K562 (cell line): Measurements from ENCODE around the gene APLP1. TPM values are rescaled to one million over a fixed set of nuclear protein-coding genes. Genes with fewer than 3 reads are reported as not detected.

Source experiments
- ATAC-seq: fragments of 200-7000 bp; cut with Tn5 transposase; 3 replicates; pipeline ENCODE4 v1.9.1; 2020; ENCODE audit warnings: moderate library complexity
- BruUV-seq: library from RNA; stranded (reverse); fragments of 400-500 nt; replicated peaks from 2 replicates; lab custom pipeline; 2021; lab: Mats Ljungman, UMichigan
- CTCF ChIA-PET: fragments of 300-600 bp; formaldehyde crosslinking; extraction: SDS; loops from one replicate; lab custom pipeline; 2021; ENCODE audit warnings: low intra/inter-chr PET ratio; lab: Yijun Ruan, JAX
- POLR2A ChIA-PET: fragments of 300-600, 350-650 bp; sonication (Branson Sonifier 250); formaldehyde crosslinking; extraction: SDS; loops from one replicate; lab custom pipeline; 2021; ENCODE audit warnings: antibody characterized with exemption, inconsistent platforms; lab: Yijun Ruan, JAX
- DNase-seq, 4 experiments: peaks; one replicate each; pipeline versions ENCODE4 v3.0.0 to v3.0.0-alpha.2; 2011 to 2018; ENCODE audit warnings: low spot score in 3 of 4, mixed read lengths in 3 of 4; ENCODE audit errors: extremely low read depth in 1 of 4
- FAIRE-seq: peaks from 2 replicates; lab custom pipeline; 2011; peaks lifted over from hg19 to GRCh38; lab: Jason Lieb, UNC
- H2AFZ ChIP-seq: 2 replicates; pipeline ENCODE4 v1.6.0; 2011; ENCODE audit warnings: low read depth, low read length, control low read depth, inconsistent platforms
- H3K27ac ChIP-seq: fragments of 200-600 bp; 3 replicates; pipeline ENCODE4 v1.8.0; 2011; ENCODE audit warnings: low read depth, mild to moderate bottlenecking, control low read depth, inconsistent platforms, low read length, moderate library complexity, mixed read lengths; ENCODE audit errors: extremely low read depth
- H3K27me3 ChIP-seq, 2 experiments: fragments of 300-600 bp in 1 of 2; 2 replicates in 1 of 2; 3 replicates in 1 of 2; pipeline versions ENCODE4 v1.6.0 to v1.8.0; 2011; ENCODE audit warnings: inconsistent platforms in 2 of 2, low read length in 2 of 2, mild to moderate bottlenecking in 1 of 2, mixed read lengths in 1 of 2, moderate library complexity in 1 of 2; ENCODE audit not compliant: control insufficient read depth in 2 of 2, insufficient read depth in 2 of 2
- H3K36me3 ChIP-seq: fragments of 300-600 bp; 3 replicates; pipeline ENCODE4 v1.8.0; 2011; ENCODE audit warnings: mild to moderate bottlenecking, low read length, inconsistent platforms; ENCODE audit not compliant: control insufficient read depth, insufficient read depth
- H3K4me1 ChIP-seq, 2 experiments: fragments of 200-600 bp in 1 of 2; replicated peaks in 1 of 2; 2 replicates in 1 of 2; 3 replicates in 1 of 2; pipeline versions ENCODE4 v1.5.1 to v1.8.0; 2011; ENCODE audit warnings: inconsistent platforms in 2 of 2, low read length in 2 of 2, mild to moderate bottlenecking in 1 of 2, mixed read lengths in 1 of 2, moderate library complexity in 1 of 2; ENCODE audit not compliant: control insufficient read depth in 2 of 2, insufficient read depth in 2 of 2
- H3K4me2 ChIP-seq: 2 replicates; pipeline ENCODE4 v1.6.1; 2011; ENCODE audit warnings: low read length, control low read depth, inconsistent platforms, mixed read lengths; ENCODE audit not compliant: insufficient read depth
- H3K4me3 ChIP-seq: fragments of 200-600 bp; sonication (generic), shearing (Covaris generic); 2 replicates; pipeline ENCODE4 v1.5.1; 2016; ENCODE audit warnings: control low read depth, inconsistent platforms
- H3K79me2 ChIP-seq: fragments of 200-600 bp; 3 replicates; pipeline ENCODE4 v1.8.0; 2011; ENCODE audit warnings: low read length, inconsistent platforms; ENCODE audit not compliant: control insufficient read depth, insufficient read depth
- H3K9ac ChIP-seq, 2 experiments: 2 replicates each; pipeline versions ENCODE4 v1.6.0 to v1.6.1; 2011; ENCODE audit warnings: low read depth in 2 of 2, low read length in 2 of 2, control low read depth in 1 of 2, inconsistent platforms in 1 of 2, mild to moderate bottlenecking in 1 of 2, mixed read lengths in 1 of 2; ENCODE audit not compliant: insufficient read depth in 1 of 2
- H3K9me1 ChIP-seq: one replicate; pipeline ENCODE4 v1.6.0; 2011; ENCODE audit warnings: inconsistent platforms, mild to moderate bottlenecking, low read length, moderate library complexity; ENCODE audit not compliant: control insufficient read depth, insufficient read depth
- H3K9me3 ChIP-seq: replicated peaks from 2 replicates; pipeline ENCODE4 v1.5.1; 2011; ENCODE audit warnings: low read depth, low read length, inconsistent platforms; ENCODE audit not compliant: control insufficient read depth, insufficient read depth
- H4K20me1 ChIP-seq: replicated peaks from 2 replicates; pipeline ENCODE4 v1.6.1; 2011; ENCODE audit warnings: low read length, inconsistent platforms, mixed read lengths; ENCODE audit not compliant: control insufficient read depth, insufficient read depth
- ATF7 ChIP-seq: fragments of 450-650 bp; IDR thresholded peaks from 2 replicates; pipeline ENCODE4 v1.7.1; 2014; ENCODE audit warnings: mild to moderate bottlenecking, moderate library complexity
- BHLHE40 ChIP-seq: IDR thresholded peaks from 2 replicates; pipeline ENCODE4 v1.6.1; 2011; ENCODE audit warnings: low read length, improper control_type of control experiment
- CTCF ChIP-seq, 3 experiments: IDR thresholded peaks in 2 of 3; conservative IDR thresholded peaks in 1 of 3; 2 replicates each; pipeline ENCODE4 v1.5.1; 2011 to 2012; ENCODE audit warnings: low read length in 3 of 3, mild to moderate bottlenecking in 3 of 3, control low read depth in 2 of 3, improper control_type of control experiment in 1 of 3, inconsistent platforms in 1 of 3, low read depth in 1 of 3, mixed read lengths in 1 of 3, moderate library complexity in 1 of 3; ENCODE audit not compliant: insufficient read depth in 2 of 3
- DLX4 ChIP-seq: fragments of 250-450 bp; sonication (Bioruptor Pico); IDR thresholded peaks from 2 replicates; pipeline ENCODE4 v1.6.1; 2021; ENCODE audit warnings: mild to moderate bottlenecking
- EZH2 ChIP-seq: IDR thresholded peaks from 2 replicates; pipeline ENCODE4 v1.6.1; 2012; ENCODE audit warnings: low read depth, mild to moderate bottlenecking, inconsistent platforms, low read length, borderline replicate concordance
- FOXK1 ChIP-seq: sonication (generic); formaldehyde crosslinking; IDR thresholded peaks from 2 replicates; pipeline ENCODE4 v1.8.0; 2022; ENCODE audit warnings: missing genetic modification reagents, mild to moderate bottlenecking, borderline replicate concordance
- GABPA ChIP-seq: fragments of 200-800 bp; sonication (Bioruptor generic); conservative IDR thresholded peaks from 2 replicates; pipeline ENCODE4 v1.6.1; 2016; ENCODE audit warnings: low read depth, missing genetic modification characterization, missing compliant biosample characterization
- HNRNPH1 ChIP-seq: fragments of 200-400 bp; formaldehyde crosslinking; optimal IDR thresholded peaks from 2 replicates; pipeline ENCODE3; 2017; ENCODE audit warnings: low read depth, mild to moderate bottlenecking, low read length, moderate library complexity
- PCBP1 ChIP-seq: fragments of 200-400 bp; formaldehyde crosslinking; IDR thresholded peaks from 2 replicates; pipeline ENCODE4 v1.6.1; 2018; ENCODE audit warnings: mild to moderate bottlenecking, low read depth, low read length; ENCODE audit not compliant: poor library complexity, severe bottlenecking
- POLR3G ChIP-seq: IDR thresholded peaks from 2 replicates; pipeline ENCODE4 v1.6.1; 2011; ENCODE audit not compliant: insufficient read length, insufficient replicate concordance; ENCODE audit errors: extremely low read depth
- SMARCC2 ChIP-seq: fragments of 450-650 bp; IDR thresholded peaks from 2 replicates; pipeline ENCODE4 v1.6.1; 2017; ENCODE audit warnings: antibody characterized with exemption, moderate library complexity, mild to moderate bottlenecking, low read depth
- ZFX ChIP-seq: sonication (generic); formaldehyde crosslinking; IDR thresholded peaks from 2 replicates; pipeline ENCODE4 v1.8.0; 2022; ENCODE audit warnings: mild to moderate bottlenecking, missing genetic modification reagents, moderate library complexity
- ZNF583 ChIP-seq: fragments of 250-450 bp; sonication (Bioruptor Pico); IDR thresholded peaks from 2 replicates; pipeline ENCODE4 v1.4.0; 2020
- ZNF592 ChIP-seq: fragments of 450-650 bp; IDR thresholded peaks from 2 replicates; pipeline ENCODE4 v1.6.1; 2017; ENCODE audit warnings: antibody characterized with exemption, mild to moderate bottlenecking
- ZNF830 ChIP-seq: fragments of 250-450 bp; sonication (Bioruptor Pico); IDR thresholded peaks from 2 replicates; pipeline ENCODE4 v1.5.0; 2021; ENCODE audit warnings: mild to moderate bottlenecking
- ZZZ3 ChIP-seq: fragments of 450-650 bp; IDR thresholded peaks from 2 replicates; pipeline ENCODE4 v1.6.1; 2016; ENCODE audit warnings: antibody characterized with exemption, mild to moderate bottlenecking, moderate library complexity
- WGBS: fragments of 100-300 bp; shearing (Covaris generic); methylation state at CpG from one replicate; pipeline ENCODE4 v1.1.6; 2016; ENCODE audit warnings: low coverage, mixed read lengths; ENCODE audit not compliant: insufficient coverage; ENCODE audit errors: missing lambda C conversion rate; 5-methylcytosine and 5-hydroxymethylcytosine counted together
- in situ Hi-C: fragments of 300-500 bp; cut with MboI; formaldehyde crosslinking; loops from 4 replicates; pipeline ENCODE4 v1.15.0; 2018; ENCODE audit warnings: inconsistent platforms, mixed read lengths
- intact Hi-C: fragments of 100-400 bp; cut with micrococcal nuclease; formaldehyde crosslinking; loops from 2 replicates; pipeline ENCODE4 v1.14.2; 2022
- polyA plus RNA-seq, 8 experiments: library from polyadenylated mRNA; depleted of rRNA in 4 of 8; stranded (reverse) in 5 of 8; unstranded in 3 of 8; fragments of >200 nt; fragmentation: Nextera tagmentation in 2 of 8; fragmentation: Illumina TruSeq in 1 of 8; extraction: Ambion mirVana in 2 of 8; extraction: Trizol in 1 of 8; gene quantifications; 2 replicates each; pipeline versions ENCODE4 v1.2.1 to v1.2.3, GENCODE V29; 2011 to 2014; ENCODE audit warnings: inconsistent platforms in 1 of 8, missing spikeins in 1 of 8
- total RNA-seq, 7 experiments: library from RNA; depleted of rRNA in 6 of 7; stranded (reverse); fragments of >200 nt in 6 of 7; fragmentation: Illumina TruSeq in 2 of 7; extraction: Trizol in 2 of 7; gene quantifications; 2 replicates each; pipeline versions ENCODE4 v1.2.1 to v1.2.3, GENCODE V29; 2011 to 2021; ENCODE audit warnings: low replicate concordance in 1 of 7
- TF ChIP-seq, protein P1 (sequence below): fragments of 250-450 bp; sonication (Bioruptor Pico); IDR thresholded peaks from 2 replicates; pipeline ENCODE4 v1.8.0; 2021; ENCODE audit warnings: borderline replicate concordance, mild to moderate bottlenecking, moderate library complexity; ENCODE audit not compliant: poor library complexity, severe bottlenecking

Gene APLP1
- total and polyA plus RNA-seq, 9 of the 15 experiments (the other 6 are each of a cell fraction or from before 2014, with no cell fraction given) = 0.69 to 9.9 (median 4.7) TPM

- no peak overlapping the region for H3K4me2 ChIP-seq
- in situ Hi-C loops = no loop called here
- H3K4me3 ChIP-seq = no peak overlapping the region
- no peak overlapping the region for H2AFZ ChIP-seq
- H4K20me1 ChIP-seq = no peaks in the 10 kb centered on the region
- BruUV-seq = no TSS peak
- peaks cover 0 to 11% of the 10 kb centered on the region in 2 experiments; a peak in 2 of 5 replicates for H3K27me3 ChIP-seq
- no peaks in the 10 kb centered on the region for H3K9me1 ChIP-seq
- ATAC-seq (no peak), DNase-seq (no peak), FAIRE-seq (no peak)
- no peaks in the 10 kb centered on the region for H3K9me3 ChIP-seq
- intact Hi-C loops = no loop called here
- ChIA-PET CTCF (no interaction called here), POLR2A (no interaction called here)
- no peak overlapping the region for H3K9ac ChIP-seq
- H3K27ac ChIP-seq = no peak overlapping the region
- 21% methylated on average over 4 of the region's 5 CpGs for WGBS
- H3K79me2 ChIP-seq = no peaks in the 10 kb centered on the region
- peaks cover 2 to 6% of the 10 kb centered on the region in 2 experiments; a peak in 2 of 5 replicates for H3K4me1 ChIP-seq
- no peaks in the 10 kb centered on the region for H3K36me3 ChIP-seq
- no peak for TF ChIP-seq CTCF (IDR thresholded peaks at IDR 0.05 in 2 of 3, conservative IDR thresholded peaks at IDR 0.05 in 1 of 3; ENCODE audit: insufficient read depth in 2 of 3, low read depth in 1 of 3, low read length in 3 of 3)
- no peak for TF ChIP-seq SMARCC2
- no peak for TF ChIP-seq EZH2
- TF ChIP-seq ZNF592 = no peak
- TF ChIP-seq FOXK1 (CRISPR knock-in tag) = no peak
- no peak for TF ChIP-seq POLR3G
- no peak for TF ChIP-seq ZNF583 (CRISPR knock-in tag)
- no peak for TF ChIP-seq ZFX (CRISPR knock-in tag)
- no peak for TF ChIP-seq ZZZ3
- TF ChIP-seq ATF7 = no peak
- no peak for TF ChIP-seq BHLHE40
- TF ChIP-seq ZNF830 (CRISPR knock-in tag) = no peak
- no peak for TF ChIP-seq DLX4
- no peak for TF ChIP-seq PCBP1
- no peak for TF ChIP-seq GABPA (tag)
- TF ChIP-seq HNRNPH1 = no peak
- TF ChIP-seq, protein P1, sequence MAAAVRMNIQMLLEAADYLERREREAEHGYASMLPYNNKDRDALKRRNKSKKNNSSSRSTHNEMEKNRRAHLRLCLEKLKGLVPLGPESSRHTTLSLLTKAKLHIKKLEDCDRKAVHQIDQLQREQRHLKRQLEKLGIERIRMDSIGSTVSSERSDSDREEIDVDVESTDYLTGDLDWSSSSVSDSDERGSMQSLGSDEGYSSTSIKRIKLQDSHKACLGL = no peak
These were observed 60.1 kb downstream of the APLP1 start for GRCh38 chr19:35928507-35928906.
